Measurements from ENCODE around the gene RNF8. TPM values are rescaled to one million over a fixed set of nuclear protein-coding genes. Genes with fewer than 3 reads are reported as not detected.
"Not testable (repeated sequence)": the region's sequence is repeated elsewhere in the genome, so short reads cannot be mapped to it uniquely, and the experiment has no call there.

The RNF8 gene
- total RNA-seq, 1 experiment from 2014 or later, result 23.6 TPM

GRCh38 chr6:37321101-37321500, 32.7 kb upstream of the RNF8 start:
- no peak for DNase-seq (ENCODE audit: low read depth)

GRCh38 chr6:37321516-37322415, 32.0 kb upstream of the RNF8 start:
- DNase-seq (ENCODE audit: low read depth), result no peak

GRCh38 chr6:37323580-37323979, 30.2 kb upstream of the RNF8 start:
- DNase-seq (ENCODE audit: low read depth), result peak; percentile 17

GRCh38 chr6:37324131-37325033, 29.4 kb upstream of the RNF8 start:
- DNase-seq (ENCODE audit: low read depth), result peak; percentile 81

- DNase-seq (ENCODE audit: low read depth), result not testable (repeated sequence)
These were observed 23.4 kb upstream of the RNF8 start for GRCh38 chr6:37330345-37330744.

GRCh38 chr6:37331047-37331446, 22.7 kb upstream of the RNF8 start:
- no peak for DNase-seq (ENCODE audit: low read depth)

GRCh38 chr6:37332894-37333293, 20.9 kb upstream of the RNF8 start:
- no peak for DNase-seq (ENCODE audit: low read depth)

GRCh38 chr6:37334047-37334446, 19.7 kb upstream of the RNF8 start:
- DNase-seq (ENCODE audit: low read depth), result no peak

- not testable (repeated sequence) for DNase-seq (ENCODE audit: low read depth)
These were observed 15.5 kb upstream of the RNF8 start for GRCh38 chr6:37338317-37338716.

- no peak for DNase-seq (ENCODE audit: low read depth)
These were observed 15.0 kb upstream of the RNF8 start for GRCh38 chr6:37338745-37339255.

- DNase-seq (ENCODE audit: low read depth), result peak; percentile 13
These were observed 13.8 kb upstream of the RNF8 start for GRCh38 chr6:37339741-37340638.

- no peak for DNase-seq (ENCODE audit: low read depth)
These were observed 13.2 kb upstream of the RNF8 start for GRCh38 chr6:37340639-37340943.

- no peak for DNase-seq (ENCODE audit: low read depth)
These were observed 10.5 kb upstream of the RNF8 start for GRCh38 chr6:37343248-37343647.

GRCh38 chr6:37344308-37344707, 9.5 kb upstream of the RNF8 start:
- no peak for DNase-seq (ENCODE audit: low read depth)

GRCh38 chr6:37345804-37346203, 8.0 kb upstream of the RNF8 start:
- not testable (repeated sequence) for DNase-seq (ENCODE audit: low read depth)

- DNase-seq (ENCODE audit: low read depth), result no peak
These were observed 6.6 kb upstream of the RNF8 start for GRCh38 chr6:37347177-37347576.

- no peak for DNase-seq (ENCODE audit: low read depth)
These were observed 6.1 kb upstream of the RNF8 start for GRCh38 chr6:37347670-37348111.

GRCh38 chr6:37351027-37351426, 2.8 kb upstream of the RNF8 start:
- no peak for DNase-seq (ENCODE audit: low read depth)

GRCh38 chr6:37352384-37352783, 1.4 kb upstream of the RNF8 start:
- DNase-seq (ENCODE audit: low read depth), result no peak

- peak; percentile 16 for DNase-seq (ENCODE audit: low read depth)
These were observed 972 bp downstream of the RNF8 start for GRCh38 chr6:37354526-37355384.
